Trophoblast cell (in vitro differentiated cells and primary cell): ENCODE measurements around the gene C9orf153.

ENCODE experiments used
- DNase-seq, 2 donors: peaks; one replicate each; pipeline ENCODE4 v3.0.0-alpha.2; 2016
- H2AFZ ChIP-seq: 2 replicates; pipeline ENCODE4 v1.6.1; 2013; ENCODE audit warnings: low read length, moderate library complexity, mild to moderate bottlenecking; ENCODE audit not compliant: insufficient read depth, poor library complexity
- H2AK5ac ChIP-seq: 2 replicates; pipeline ENCODE4 v1.6.1; 2013; ENCODE audit warnings: mild to moderate bottlenecking, low read length
- H2BK120ac ChIP-seq: 2 replicates; pipeline ENCODE4 v1.6.1; 2013; ENCODE audit warnings: low read length, mild to moderate bottlenecking, moderate library complexity; ENCODE audit not compliant: insufficient read depth, poor library complexity
- H2BK12ac ChIP-seq: 2 replicates; pipeline ENCODE4 v1.6.1; 2013; ENCODE audit warnings: mild to moderate bottlenecking, low read length, moderate library complexity
- H2BK5ac ChIP-seq: 2 replicates; pipeline ENCODE4 v1.6.1; 2013; ENCODE audit warnings: low read length, low read depth, moderate library complexity, mild to moderate bottlenecking; ENCODE audit not compliant: poor library complexity
- H3K14ac ChIP-seq: 2 replicates; pipeline ENCODE4 v1.6.1; 2013; ENCODE audit warnings: mild to moderate bottlenecking, low read length
- H3K18ac ChIP-seq: 2 replicates; pipeline ENCODE4 v1.6.1; 2013; ENCODE audit warnings: mild to moderate bottlenecking, low read length
- H3K23ac ChIP-seq: 2 replicates; pipeline ENCODE4 v1.6.1; 2013; ENCODE audit warnings: low read length
- H3K27ac ChIP-seq: 2 replicates; pipeline ENCODE4 v1.5.1; 2013; ENCODE audit warnings: low read depth, mild to moderate bottlenecking, inconsistent platforms, low read length, moderate library complexity
- H3K27me3 ChIP-seq: 2 replicates; pipeline ENCODE4 v1.6.1; 2013; ENCODE audit warnings: inconsistent platforms, mild to moderate bottlenecking, low read length, moderate library complexity; ENCODE audit not compliant: insufficient read depth
- H3K36me3 ChIP-seq, 2 experiments: 1 replicate in 1 of 2; 2 replicates in 1 of 2; pipeline ENCODE4 v1.6.1; 2013; ENCODE audit warnings: low read length in 2 of 2, mild to moderate bottlenecking in 2 of 2, moderate library complexity in 1 of 2; ENCODE audit not compliant: insufficient read depth in 2 of 2, control insufficient read depth in 1 of 2
- H3K4ac ChIP-seq: 2 replicates; pipeline ENCODE4 v1.6.1; 2013; ENCODE audit warnings: low read depth, mild to moderate bottlenecking, low read length, moderate library complexity
- H3K4me1 ChIP-seq, 2 experiments: 1 replicate in 1 of 2; 2 replicates in 1 of 2; pipeline ENCODE4 v1.6.1; 2013; ENCODE audit warnings: low read length in 2 of 2, mild to moderate bottlenecking in 2 of 2, moderate library complexity in 1 of 2; ENCODE audit not compliant: insufficient read depth in 2 of 2, control insufficient read depth in 1 of 2
- H3K4me2 ChIP-seq: 2 replicates; pipeline ENCODE4 v1.6.1; 2013; ENCODE audit warnings: inconsistent platforms, mild to moderate bottlenecking, low read length, moderate library complexity
- H3K4me3 ChIP-seq: 2 replicates; pipeline ENCODE4 v1.5.1; 2013; ENCODE audit warnings: mild to moderate bottlenecking, low read depth, low read length, inconsistent platforms
- H3K79me1 ChIP-seq: one replicate; pipeline ENCODE4 v1.6.1; 2013; ENCODE audit warnings: low read length
- H3K79me2 ChIP-seq: 2 replicates; pipeline ENCODE4 v1.6.1; 2013; ENCODE audit warnings: low read length, mild to moderate bottlenecking; ENCODE audit not compliant: control insufficient read depth, insufficient read depth, poor library complexity
- H3K9ac ChIP-seq: 2 replicates; pipeline ENCODE4 v1.6.1; 2013; ENCODE audit warnings: mild to moderate bottlenecking, low read length
- H3K9me3 ChIP-seq: 2 replicates; pipeline ENCODE4 v1.6.1; 2013; ENCODE audit warnings: low read depth, mild to moderate bottlenecking, control low read depth, inconsistent platforms, low read length; ENCODE audit not compliant: insufficient read depth
- H4K12ac ChIP-seq: 2 replicates; pipeline ENCODE4 v1.6.1; 2013; ENCODE audit warnings: low read depth, mild to moderate bottlenecking, low read length, moderate library complexity
- H4K8ac ChIP-seq: 2 replicates; pipeline ENCODE4 v1.6.1; 2013; ENCODE audit warnings: low read depth, mild to moderate bottlenecking, low read length, moderate library complexity
- H4K91ac ChIP-seq: one replicate; pipeline ENCODE4 v1.6.1; 2013; ENCODE audit warnings: low read depth, mild to moderate bottlenecking, low read length, moderate library complexity
- WGBS: extraction: QIAGEN DNeasy Blood & Tissue Kit; methylation state at CpG from one replicate; pipeline ENCODE4 v1.1.7; 2013; ENCODE audit warnings: missing lambda C conversion rate; ENCODE audit not compliant: insufficient read length, insufficient coverage; ENCODE audit errors: extremely low coverage; 5-methylcytosine and 5-hydroxymethylcytosine counted together

C9orf153 gene

DNA sequence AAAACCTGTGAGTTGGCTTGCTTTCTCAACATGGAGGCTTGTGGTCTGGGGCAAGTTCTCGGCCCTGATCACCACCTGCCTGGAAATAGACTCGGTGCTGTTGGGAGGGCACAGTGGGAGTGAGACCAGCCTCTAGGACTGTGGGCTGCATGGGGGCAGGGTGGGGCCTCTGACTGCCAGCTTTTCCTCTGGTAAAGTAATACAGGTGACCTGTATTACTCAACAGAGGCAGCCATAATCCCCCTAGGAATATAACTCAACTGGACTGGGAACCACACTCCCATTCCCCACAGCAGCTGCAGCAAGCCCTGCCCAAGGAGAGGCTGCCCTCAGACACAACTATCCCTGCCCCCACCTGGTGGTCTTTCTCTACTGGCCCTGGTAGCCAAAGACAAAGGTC is 72.8 kb downstream of the C9orf153 start:
- H3K4me3 ChIP-seq: no peak overlapping the region
- H4K8ac ChIP-seq: no peak overlapping the region
- no peaks in the 10 kb centered on the region for H3K9me3 ChIP-seq
- no CpG with 5 or more reads among the region's 2 CpGs for WGBS
- H3K18ac ChIP-seq: no peak overlapping the region
- no peak overlapping the region for H4K12ac ChIP-seq
- no peaks in the 10 kb centered on the region for H3K27me3 ChIP-seq
- H3K9ac ChIP-seq: no peak overlapping the region
- H3K23ac ChIP-seq: no peak overlapping the region
- no peak overlapping the region for H3K14ac ChIP-seq
- H3K4ac ChIP-seq: no peak overlapping the region
- H3K27ac ChIP-seq: no peak overlapping the region
- no peak overlapping the region for H2BK120ac ChIP-seq
- H2BK5ac ChIP-seq: no peak overlapping the region
- no peaks in the 10 kb centered on the region for H3K79me1 ChIP-seq
- H3K4me2 ChIP-seq: no peak overlapping the region
- H3K79me2 ChIP-seq: no peaks in the 10 kb centered on the region
- no peaks in the 10 kb centered on the region for H3K4me1 ChIP-seq
- H2AFZ ChIP-seq: no peak overlapping the region
- no peak overlapping the region for H4K91ac ChIP-seq
- no peak overlapping the region for H2BK12ac ChIP-seq
- no peak for DNase-seq
- H3K36me3 ChIP-seq: no peaks in the 10 kb centered on the region
- H2AK5ac ChIP-seq: no peak overlapping the region

DNA sequence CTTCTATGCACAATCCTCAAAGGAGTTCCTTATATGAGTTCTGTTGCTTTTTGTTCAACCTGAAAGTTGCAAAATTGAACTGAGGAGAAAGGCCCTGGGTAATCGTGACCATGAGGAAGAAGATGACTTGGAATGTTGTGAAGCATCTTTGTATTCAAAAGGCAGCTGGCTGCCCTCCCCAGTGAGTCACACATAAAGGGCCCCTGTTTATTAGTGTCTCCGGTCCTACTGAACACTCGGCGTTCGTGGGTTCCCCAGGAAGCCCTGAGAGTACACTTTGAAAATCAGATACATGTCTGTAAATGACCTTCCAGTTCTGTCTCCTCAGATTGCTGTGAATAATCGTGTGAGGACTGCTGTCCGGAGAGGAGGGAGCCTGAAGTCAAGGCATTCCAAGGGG is 73.6 kb downstream of the C9orf153 start:
- no peak for DNase-seq
- H3K14ac ChIP-seq: no peak overlapping the region
- no peak overlapping the region for H2AFZ ChIP-seq
- H3K27ac ChIP-seq: no peak overlapping the region
- H2BK120ac ChIP-seq: no peak overlapping the region
- no peak overlapping the region for H2AK5ac ChIP-seq
- H3K9ac ChIP-seq: no peak overlapping the region
- H3K79me1 ChIP-seq: no peaks in the 10 kb centered on the region
- WGBS: no CpG with 5 or more reads among the region's 7 CpGs
- no peak overlapping the region for H3K4me3 ChIP-seq
- no peak overlapping the region for H4K91ac ChIP-seq
- H2BK5ac ChIP-seq: no peak overlapping the region
- H3K79me2 ChIP-seq: no peaks in the 10 kb centered on the region
- H3K4ac ChIP-seq: no peak overlapping the region
- H4K8ac ChIP-seq: no peak overlapping the region
- H2BK12ac ChIP-seq: no peak overlapping the region
- no peak overlapping the region for H4K12ac ChIP-seq
- no peaks in the 10 kb centered on the region for H3K4me1 ChIP-seq
- H3K9me3 ChIP-seq: no peaks in the 10 kb centered on the region
- no peaks in the 10 kb centered on the region for H3K36me3 ChIP-seq
- no peaks in the 10 kb centered on the region for H3K27me3 ChIP-seq
- H3K18ac ChIP-seq: no peak overlapping the region
- H3K4me2 ChIP-seq: no peak overlapping the region
- H3K23ac ChIP-seq: no peak overlapping the region

- Histone ChIP-seq H2BK120ac (no peak overlapping the region), H2AFZ (no peak overlapping the region), H4K12ac (no peak overlapping the region), H2AK5ac (no peak overlapping the region), H3K23ac (no peak overlapping the region), H3K4me1 (no peaks in the 10 kb centered on the region), H3K4ac (no peak overlapping the region), H3K4me3 (no peak overlapping the region), H4K91ac (no peak overlapping the region), H2BK5ac (no peak overlapping the region), H3K79me2 (no peaks in the 10 kb centered on the region), H4K8ac (no peak overlapping the region), H3K79me1 (no peaks in the 10 kb centered on the region), H3K14ac (no peak overlapping the region), H3K27ac (no peak overlapping the region), H3K36me3 (no peaks in the 10 kb centered on the region), H3K18ac (no peak overlapping the region), H2BK12ac (no peak overlapping the region), H3K9me3 (no peaks in the 10 kb centered on the region), H3K9ac (no peak overlapping the region), H3K27me3 (no peaks in the 10 kb centered on the region), H3K4me2 (no peak overlapping the region)
- WGBS: no CpG with 5 or more reads among the region's 4 CpGs
- no peak for DNase-seq
Measured at GRCh38 chr9:86184138-86184524, 75.3 kb downstream of the C9orf153 start.

DNA sequence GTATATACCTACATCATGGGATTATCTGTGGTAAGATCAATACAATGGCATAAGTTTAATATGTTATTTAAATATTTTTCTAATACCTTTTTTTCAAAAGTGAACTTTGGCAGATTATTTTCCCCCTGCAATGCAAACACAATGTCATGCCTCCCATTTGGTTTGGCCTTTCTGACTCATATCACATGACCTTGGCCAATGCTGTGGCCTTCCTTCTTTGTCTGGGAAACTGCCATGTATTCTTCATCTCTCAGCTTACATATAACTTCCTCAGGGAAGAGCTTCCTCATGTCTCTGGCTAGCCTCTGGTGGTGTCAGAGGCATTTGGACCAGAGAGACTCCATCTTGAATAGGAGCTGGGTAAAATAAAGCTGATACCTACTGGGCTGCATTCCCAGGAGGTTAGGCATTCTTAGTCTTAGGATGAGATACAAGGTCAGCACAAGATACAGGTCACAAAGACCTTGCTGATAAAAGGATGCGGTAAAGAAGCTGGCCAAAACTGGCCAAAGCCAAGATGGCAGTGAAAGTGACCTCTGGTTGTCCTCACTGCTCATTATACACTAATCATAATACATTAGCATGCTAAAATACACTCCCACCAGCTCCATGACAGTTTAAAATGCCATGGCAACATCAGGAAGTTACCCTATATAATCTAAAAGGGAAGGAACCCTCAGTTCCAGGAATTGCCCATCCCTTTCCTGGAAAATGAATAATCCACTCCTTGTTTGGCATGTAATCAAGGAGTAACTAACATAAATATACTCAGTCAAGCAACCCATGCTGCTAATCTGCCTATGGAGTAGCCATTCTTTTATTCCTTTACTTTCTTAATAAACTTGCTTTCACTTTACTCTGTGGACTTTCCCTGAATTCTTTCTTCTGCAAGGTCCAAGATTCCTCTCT is 76.0 kb downstream of the C9orf153 start:
- Histone ChIP-seq H3K18ac (no peak overlapping the region), H3K79me1 (no peaks in the 10 kb centered on the region), H3K9ac (no peak overlapping the region), H3K36me3 (no peaks in the 10 kb centered on the region), H2AK5ac (no peak overlapping the region), H3K9me3 (no peaks in the 10 kb centered on the region), H3K4me2 (no peak overlapping the region), H3K4ac (no peak overlapping the region), H3K27ac (no peak overlapping the region), H4K12ac (no peak overlapping the region), H3K14ac (no peak overlapping the region), H4K91ac (no peak overlapping the region), H3K4me3 (no peak overlapping the region), H2BK120ac (no peak overlapping the region), H3K79me2 (no peaks in the 10 kb centered on the region), H2BK5ac (no peak overlapping the region), H3K27me3 (no peaks in the 10 kb centered on the region), H2AFZ (no peak overlapping the region), H4K8ac (no peak overlapping the region), H2BK12ac (no peak overlapping the region), H3K4me1 (no peaks in the 10 kb centered on the region), H3K23ac (no peak overlapping the region)
- no peak for DNase-seq
- WGBS: no CpG with 5 or more reads among the region's 1 CpG
